ENCODE measurements around the gene POLD2.

The POLD2 gene

GRCh38 chr7:44112231-44112996 is 10.9 kb downstream of the POLD2 start:
- no peak for DNase-seq

GRCh38 chr7:44111761-44112160 is 11.6 kb downstream of the POLD2 start:
- no peak for DNase-seq

GRCh38 chr7:44110719-44111635 is 12.4 kb downstream of the POLD2 start:
- no peak for DNase-seq

- no peak for DNase-seq
Measured at GRCh38 chr7:44109991-44110390, 13.4 kb downstream of the POLD2 start.

GRCh38 chr7:44108768-44109750 is 14.3 kb downstream of the POLD2 start:
- no peak for DNase-seq

- DNase-seq = no peak
Measured at GRCh38 chr7:44107961-44108767, 15.2 kb downstream of the POLD2 start.

- DNase-seq = no peak
Measured at GRCh38 chr7:44107116-44107960, 16.0 kb downstream of the POLD2 start.

GRCh38 chr7:44106311-44107065 is 16.9 kb downstream of the POLD2 start:
- DNase-seq = no peak

GRCh38 chr7:44105832-44106231 is 17.5 kb downstream of the POLD2 start:
- DNase-seq = no peak

GRCh38 chr7:44104860-44105771 is 18.2 kb downstream of the POLD2 start:
- DNase-seq = no peak

- DNase-seq = no peak
Measured at GRCh38 chr7:44103923-44104859, 19.2 kb downstream of the POLD2 start, which contains the start of gene AEBP1. Gene AEBP1 (plus strand): TSS chr7:44104345. CDS start chr7:44104666, 321 bp downstream.

- no peak for DNase-seq
Measured at GRCh38 chr7:44103566-44103922, 19.8 kb downstream of the POLD2 start.

GRCh38 chr7:44102846-44103565 is 20.3 kb downstream of the POLD2 start:
- DNase-seq = no peak

GRCh38 chr7:44101966-44102845 is 21.1 kb downstream of the POLD2 start:
- DNase-seq = no peak

- no peak for DNase-seq
Measured at GRCh38 chr7:44101303-44101965, 21.9 kb downstream of the POLD2 start.
